ENCODE results near the gene MYL3. TPM values are rescaled to one million over a fixed set of nuclear protein-coding genes. Genes with fewer than 3 reads are reported as not detected.
"Not testable (repeated sequence)": the region's sequence is repeated elsewhere in the genome, so short reads cannot be mapped to it uniquely, and the experiment has no call there.

MYL3 gene
- total RNA-seq, 4 donors from 2014 or later, result 1.5 to 17.3 TPM; not detected in 2

- Histone ChIP-seq H3K27me3 (no peaks in the 10 kb centered on the region), H3K4me1 (no peaks in the 10 kb centered on the region), H3K27ac (no peak overlapping the region), H3K36me3 (no peaks in the 10 kb centered on the region), H3K9me3 (peaks cover 0 to 8% (median 0%) of the 10 kb centered on the region in 4 donors), H3K4me3 (no peak overlapping the region)
- TF ChIP-seq POLR2A (IDR thresholded peaks at IDR 0.05), result no peak
- TF ChIP-seq, protein P1, sequence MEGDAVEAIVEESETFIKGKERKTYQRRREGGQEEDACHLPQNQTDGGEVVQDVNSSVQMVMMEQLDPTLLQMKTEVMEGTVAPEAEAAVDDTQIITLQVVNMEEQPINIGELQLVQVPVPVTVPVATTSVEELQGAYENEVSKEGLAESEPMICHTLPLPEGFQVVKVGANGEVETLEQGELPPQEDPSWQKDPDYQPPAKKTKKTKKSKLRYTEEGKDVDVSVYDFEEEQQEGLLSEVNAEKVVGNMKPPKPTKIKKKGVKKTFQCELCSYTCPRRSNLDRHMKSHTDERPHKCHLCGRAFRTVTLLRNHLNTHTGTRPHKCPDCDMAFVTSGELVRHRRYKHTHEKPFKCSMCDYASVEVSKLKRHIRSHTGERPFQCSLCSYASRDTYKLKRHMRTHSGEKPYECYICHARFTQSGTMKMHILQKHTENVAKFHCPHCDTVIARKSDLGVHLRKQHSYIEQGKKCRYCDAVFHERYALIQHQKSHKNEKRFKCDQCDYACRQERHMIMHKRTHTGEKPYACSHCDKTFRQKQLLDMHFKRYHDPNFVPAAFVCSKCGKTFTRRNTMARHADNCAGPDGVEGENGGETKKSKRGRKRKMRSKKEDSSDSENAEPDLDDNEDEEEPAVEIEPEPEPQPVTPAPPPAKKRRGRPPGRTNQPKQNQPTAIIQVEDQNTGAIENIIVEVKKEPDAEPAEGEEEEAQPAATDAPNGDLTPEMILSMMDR (IDR thresholded peaks at IDR 0.05), result no peak
- no peak for DNase-seq
Measured at GRCh38 chr3:46821553-46821952, 41.7 kb downstream of the MYL3 start.

DNA sequence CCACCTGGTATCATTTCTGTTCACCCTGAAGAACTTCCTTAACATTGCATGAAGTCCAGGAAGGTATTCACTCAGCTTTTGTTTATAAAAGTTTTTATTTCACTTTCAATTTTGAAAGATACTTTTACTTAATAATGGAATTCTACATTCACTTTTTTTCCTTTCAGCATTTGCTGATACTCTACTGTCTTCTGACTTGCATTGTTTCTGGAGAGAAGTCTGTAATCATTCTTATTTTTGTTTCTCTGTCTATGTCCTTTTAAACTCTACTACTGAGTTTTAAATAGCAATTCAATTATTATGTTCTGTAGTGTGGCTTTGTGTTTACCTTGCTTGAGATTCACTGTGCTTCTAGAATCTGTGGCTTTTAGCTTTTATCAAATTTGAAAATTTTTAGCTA is 42.4 kb downstream of the MYL3 start:
- Histone ChIP-seq H3K4me3 (no peak overlapping the region), H3K9me3 (peaks cover 0 to 8% (median 0%) of the 10 kb centered on the region in 4 donors), H3K4me1 (no peaks in the 10 kb centered on the region), H3K27me3 (no peaks in the 10 kb centered on the region), H3K27ac (no peak overlapping the region), H3K36me3 (no peaks in the 10 kb centered on the region)
- no peak for DNase-seq
- TF ChIP-seq POLR2A (IDR thresholded peaks at IDR 0.05), result no peak
- TF ChIP-seq, protein P1 (IDR thresholded peaks at IDR 0.05), result no peak

GRCh38 chr3:46812237-46812791 is 50.9 kb downstream of the MYL3 start:
- Histone ChIP-seq H3K27ac (no peak overlapping the region), H3K9me3 (no peaks in the 10 kb centered on the region)

DNA sequence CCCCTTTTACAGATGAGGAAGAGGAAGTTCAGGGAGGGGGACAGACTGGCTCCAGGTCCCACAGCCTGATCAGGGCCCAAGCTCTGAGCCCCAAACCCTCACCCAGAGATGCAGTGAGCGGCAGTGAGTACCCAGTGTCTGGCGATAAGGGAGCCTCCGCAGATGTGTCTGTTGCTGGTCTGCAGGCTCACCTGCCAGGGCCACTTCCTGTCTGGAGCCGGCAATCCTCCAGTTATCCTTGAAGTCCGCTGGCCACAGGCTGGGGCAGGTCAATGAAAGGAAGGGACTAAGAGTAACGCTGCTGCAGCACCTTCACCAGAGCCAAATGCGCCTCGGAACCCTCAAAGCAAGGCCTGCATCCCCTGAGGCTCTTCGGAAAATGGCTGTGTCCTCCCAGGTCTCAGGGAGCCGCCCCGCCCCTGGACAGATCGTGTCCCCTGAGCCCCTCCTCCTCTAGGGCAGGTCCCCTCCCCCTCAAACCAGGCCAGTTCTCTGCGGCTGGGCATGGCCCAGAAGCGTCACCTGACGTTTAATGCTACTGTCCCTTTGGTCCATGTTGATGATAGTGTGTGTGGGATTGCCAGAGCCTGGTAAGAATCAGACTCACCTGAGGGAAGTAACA is 51.5 kb downstream of the MYL3 start:
- Histone ChIP-seq H3K4me3 (peak overlapping the region; percentile 23 to 54 (median 46)), H3K4me1 (peaks cover 0 to 9% (median 8%) of the 10 kb centered on the region in 4 donors), H3K27ac (no peak overlapping the region), H3K27me3 (no peaks in the 10 kb centered on the region), H3K36me3 (no peaks in the 10 kb centered on the region), H3K9me3 (no peaks in the 10 kb centered on the region)
- no peak for DNase-seq
- TF ChIP-seq, protein P1 (IDR thresholded peaks at IDR 0.05), result no peak
- TF ChIP-seq POLR2A (IDR thresholded peaks at IDR 0.05), result no peak

More at GRCh38 chr3:46812237-46812791, 50.9 kb downstream of the MYL3 start:
- DNase-seq, result peak; percentile 46 to 84 (median 78)
- TF ChIP-seq, protein P1 (IDR thresholded peaks at IDR 0.05), result no peak
- no peak for TF ChIP-seq POLR2A (IDR thresholded peaks at IDR 0.05)
- no peaks in the 10 kb centered on the region for H3K36me3 ChIP-seq
- no peaks in the 10 kb centered on the region for H3K27me3 ChIP-seq
- peak overlapping the region; percentile 23 to 54 (median 46) for H3K4me3 ChIP-seq
- H3K4me1 ChIP-seq, result peaks cover 0 to 9% (median 8%) of the 10 kb centered on the region in 4 donors

DNA sequence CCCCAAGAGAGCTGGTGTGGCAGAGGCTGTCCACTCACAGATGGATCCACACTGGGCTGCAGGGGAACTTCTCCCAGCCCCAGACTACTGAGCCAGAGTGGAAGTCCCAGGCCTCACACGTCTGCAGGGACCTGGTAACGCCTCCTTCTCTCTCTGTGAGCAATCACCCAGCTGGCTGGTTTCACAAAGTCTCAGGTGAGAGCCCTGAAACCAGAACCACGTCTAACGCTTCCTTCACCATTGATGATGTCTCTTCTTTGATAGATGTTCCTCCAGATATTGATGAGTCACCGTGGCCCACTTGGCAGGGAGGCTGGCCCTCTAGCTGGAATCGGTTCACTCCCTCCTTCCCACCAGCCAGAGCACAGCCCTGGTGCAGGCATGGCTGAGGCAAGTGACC is 54.5 kb downstream of the MYL3 start:
- not testable (repeated sequence) for H3K9me3 ChIP-seq, H3K4me3 ChIP-seq, DNase-seq, H3K27ac ChIP-seq, H3K36me3 ChIP-seq, H3K4me1 ChIP-seq, H3K27me3 ChIP-seq

Other genes with a start within 250 kb of the MYL3 start
- 100 to 1,000 TPM in 1 of 4 donors, 10 to 100 TPM in 3; 64.3 to 113 (median 82.7) TPM for gene ALS2CL, start 169.8 kb downstream of the MYL3 start, total RNA-seq
- 1 to 10 TPM in 1 of 4 donors, not detected in 3; 1.3 TPM for gene TMIE, start 162.1 kb downstream of the MYL3 start, total RNA-seq
- gene PRSS50, start 145.6 kb downstream of the MYL3 start, total RNA-seq, result not detected
- gene PTH1R, start 14.3 kb upstream of the MYL3 start, total RNA-seq, result 10 to 100 TPM in 1 of 4 donors, 1 to 10 TPM in 3; 2.4 to 12.4 (median 5.7) TPM
- gene CCDC12, start 113.3 kb upstream of the MYL3 start, total RNA-seq, result 10 to 100 TPM; 41.7 to 90.0 (median 59.2) TPM
- gene NBEAL2, start 116.2 kb upstream of the MYL3 start, total RNA-seq, result 100 to 1,000 TPM; 111 to 304 (median 229) TPM